22Rv1 (cell line): ENCODE measurements around the gene ADAMTSL2.

Experiments
- H3K27ac ChIP-seq: fragments of 450-650 bp; 2 replicates; pipeline ENCODE4 v1.5.1; 2017
- ZFX ChIP-seq: fragments of 450-650 bp; IDR thresholded peaks from 2 replicates; pipeline ENCODE4 v1.6.1; 2017; ENCODE audit warnings: antibody characterized with exemption, borderline replicate concordance
- TF ChIP-seq, protein P1 (sequence below): fragments of 450-650 bp; IDR thresholded peaks from 2 replicates; pipeline ENCODE4 v1.5.1; 2017; ENCODE audit warnings: mild to moderate bottlenecking

The ADAMTSL2 gene

GRCh38 chr9:133525677-133526076, 8.8 kb upstream of the ADAMTSL2 start:
- H3K27ac ChIP-seq = no peak overlapping the region
- TF ChIP-seq, protein P1, sequence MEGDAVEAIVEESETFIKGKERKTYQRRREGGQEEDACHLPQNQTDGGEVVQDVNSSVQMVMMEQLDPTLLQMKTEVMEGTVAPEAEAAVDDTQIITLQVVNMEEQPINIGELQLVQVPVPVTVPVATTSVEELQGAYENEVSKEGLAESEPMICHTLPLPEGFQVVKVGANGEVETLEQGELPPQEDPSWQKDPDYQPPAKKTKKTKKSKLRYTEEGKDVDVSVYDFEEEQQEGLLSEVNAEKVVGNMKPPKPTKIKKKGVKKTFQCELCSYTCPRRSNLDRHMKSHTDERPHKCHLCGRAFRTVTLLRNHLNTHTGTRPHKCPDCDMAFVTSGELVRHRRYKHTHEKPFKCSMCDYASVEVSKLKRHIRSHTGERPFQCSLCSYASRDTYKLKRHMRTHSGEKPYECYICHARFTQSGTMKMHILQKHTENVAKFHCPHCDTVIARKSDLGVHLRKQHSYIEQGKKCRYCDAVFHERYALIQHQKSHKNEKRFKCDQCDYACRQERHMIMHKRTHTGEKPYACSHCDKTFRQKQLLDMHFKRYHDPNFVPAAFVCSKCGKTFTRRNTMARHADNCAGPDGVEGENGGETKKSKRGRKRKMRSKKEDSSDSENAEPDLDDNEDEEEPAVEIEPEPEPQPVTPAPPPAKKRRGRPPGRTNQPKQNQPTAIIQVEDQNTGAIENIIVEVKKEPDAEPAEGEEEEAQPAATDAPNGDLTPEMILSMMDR = no peak

DNA sequence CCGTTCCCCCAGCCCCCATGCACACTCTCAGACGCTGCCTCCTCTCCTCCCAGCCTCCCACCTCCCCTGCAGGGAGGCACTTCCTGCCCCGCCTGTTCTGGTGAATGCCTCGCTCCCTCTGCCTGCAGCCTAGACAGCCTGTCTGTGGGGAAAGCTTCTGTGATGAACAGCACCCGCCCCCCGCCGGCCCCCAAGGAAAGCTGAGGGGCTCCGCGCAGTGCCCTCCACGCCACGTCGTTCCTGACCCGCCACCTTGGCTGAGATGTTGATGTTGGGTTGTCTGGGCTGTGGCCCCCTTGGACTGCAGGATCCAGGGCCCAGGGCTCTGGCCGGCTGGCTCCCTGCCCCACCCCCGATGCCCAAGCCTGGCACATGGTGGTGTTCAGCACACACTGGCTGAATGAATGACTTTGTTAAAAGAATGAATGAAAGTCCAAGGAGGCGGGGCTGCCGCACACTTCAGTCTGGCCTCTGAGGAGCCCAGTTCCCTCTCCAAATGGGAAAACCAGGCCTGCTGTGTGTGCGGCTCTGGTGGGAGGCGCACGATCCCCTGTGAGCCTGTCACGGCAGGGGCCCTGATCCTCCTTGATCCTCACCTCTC, 7.7 kb upstream of the ADAMTSL2 start:
- TF ChIP-seq, protein P1 = no peak
- TF ChIP-seq ZFX = no peak
- H3K27ac ChIP-seq = no peak overlapping the region

DNA sequence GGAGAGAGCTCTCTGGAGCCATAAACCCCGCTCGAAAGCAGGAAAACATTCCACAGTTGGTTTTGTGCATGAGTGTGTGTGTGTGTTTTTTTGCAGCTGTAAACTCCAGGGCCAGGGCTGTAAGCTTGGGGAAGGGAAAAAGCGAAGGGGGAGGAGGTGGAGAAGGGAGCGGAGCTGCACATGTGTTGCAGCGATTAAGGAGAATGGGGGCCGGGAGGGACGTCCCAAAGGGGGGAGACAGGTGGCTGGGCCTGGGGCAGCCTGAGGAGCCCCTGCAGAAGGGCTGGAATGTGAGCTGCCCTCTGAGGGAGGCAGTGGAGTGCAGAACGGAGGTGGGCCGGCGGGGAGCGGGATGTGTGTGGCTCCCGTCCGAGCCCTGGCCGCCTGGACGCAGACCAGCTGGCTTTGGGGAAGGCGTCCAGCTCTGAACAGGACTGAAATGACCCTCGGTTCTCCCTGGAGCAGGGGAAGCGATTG, 7.0 kb upstream of the ADAMTSL2 start:
- TF ChIP-seq ZFX = no peak
- TF ChIP-seq, protein P1 = no peak
- no peak overlapping the region for H3K27ac ChIP-seq

DNA sequence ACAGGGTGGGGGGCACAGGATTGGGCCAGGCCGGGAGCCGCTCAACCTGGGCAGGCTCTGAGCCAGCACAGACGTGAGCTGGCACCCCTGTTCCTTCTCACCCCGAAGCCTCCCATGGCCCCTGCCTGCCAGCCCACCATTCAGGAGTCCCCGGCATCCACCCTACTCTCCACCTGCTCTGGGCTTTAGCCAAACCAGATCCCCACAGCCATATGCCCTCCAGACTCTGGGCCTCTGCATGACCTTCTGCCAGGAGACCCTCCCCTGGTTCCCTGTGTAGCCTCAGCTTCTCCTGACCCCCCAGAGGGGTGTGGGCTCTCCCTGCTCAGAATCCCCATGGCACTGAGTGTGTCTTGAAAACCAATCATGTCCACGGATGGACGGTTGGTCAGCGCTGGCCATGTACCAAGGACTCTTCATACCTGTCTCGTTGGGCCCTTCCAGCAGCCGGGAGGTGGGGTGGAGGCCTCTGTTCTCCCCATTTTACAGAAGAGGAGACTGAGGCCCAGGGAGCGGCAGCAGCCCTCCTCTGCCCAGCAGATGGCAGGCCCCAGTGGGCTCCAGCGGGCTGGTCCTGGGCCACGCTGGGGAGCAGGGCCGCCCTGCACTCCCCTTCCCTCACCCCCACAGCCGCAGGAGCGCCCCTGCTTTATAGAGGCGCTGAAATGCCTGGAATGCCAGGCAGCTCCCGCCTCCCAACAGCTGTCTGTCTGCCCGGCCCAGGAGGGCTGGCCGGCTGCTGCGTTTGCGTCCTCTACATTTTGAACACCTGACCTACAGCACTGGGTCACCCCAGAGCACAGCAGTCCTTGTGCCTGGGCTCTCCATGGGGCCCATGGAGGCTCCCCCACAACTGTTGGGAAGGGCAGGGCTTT, 6.3 kb upstream of the ADAMTSL2 start:
- no peak overlapping the region for H3K27ac ChIP-seq
- no peak for TF ChIP-seq ZFX
- TF ChIP-seq, protein P1 = no peak

DNA sequence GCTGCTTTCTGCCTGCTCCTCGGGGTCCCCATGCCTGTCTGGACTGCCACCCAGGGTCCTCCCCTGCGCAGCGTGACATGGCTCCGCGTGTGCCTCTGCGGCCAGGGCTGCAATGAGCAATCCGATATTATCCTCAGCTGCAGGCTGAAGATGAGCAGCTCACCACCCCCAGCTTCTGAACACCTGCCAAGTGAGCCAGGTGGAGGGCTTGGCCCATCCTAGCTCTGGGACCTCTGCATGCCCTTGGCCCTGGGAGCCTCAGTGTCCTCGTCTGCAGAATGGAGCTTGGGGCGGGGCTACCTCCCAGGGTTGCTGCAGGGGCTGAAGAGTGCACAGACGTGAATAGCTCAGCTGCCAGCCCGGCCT, 5.6 kb upstream of the ADAMTSL2 start:
- TF ChIP-seq ZFX = no peak
- TF ChIP-seq, protein P1 = no peak
- H3K27ac ChIP-seq = no peak overlapping the region

GRCh38 chr9:133529457-133529856, 5.0 kb upstream of the ADAMTSL2 start:
- TF ChIP-seq ZFX = no peak

GRCh38 chr9:133529874-133530273, 4.6 kb upstream of the ADAMTSL2 start:
- TF ChIP-seq, protein P1 = no peak
- TF ChIP-seq ZFX = no peak
- no peak overlapping the region for H3K27ac ChIP-seq

More at GRCh38 chr9:133529457-133529856, 5.0 kb upstream of the ADAMTSL2 start:
- H3K27ac ChIP-seq = no peak overlapping the region
